Neutrophil (primary cell): ENCODE results near the gene HEMK1.

Experiments used
- H3K27ac ChIP-seq: fragments of 200-600 bp; sonication (generic); 2 replicates; pipeline ENCODE4 v1.5.1; 2016; ENCODE audit warnings: mild to moderate bottlenecking, moderate library complexity
- H3K27me3 ChIP-seq: fragments of 200-600 bp; sonication (generic); 2 replicates; pipeline ENCODE4 v1.6.0; 2016; ENCODE audit warnings: mild to moderate bottlenecking
- H3K36me3 ChIP-seq: fragments of 200-600 bp; sonication (generic); 2 replicates; pipeline ENCODE4 v1.5.1; 2017
- H3K4me1 ChIP-seq, 2 experiments: fragments of 200-600 bp in 1 of 2; sonication (generic) in 1 of 2; 1 replicate in 1 of 2; 2 replicates in 1 of 2; pipeline versions ENCODE4 v1.5.1 to v1.6.1; 2013 to 2016; ENCODE audit warnings: low read depth in 1 of 2, low read length in 1 of 2, mild to moderate bottlenecking in 1 of 2, moderate library complexity in 1 of 2; ENCODE audit not compliant: control insufficient read depth in 1 of 2, insufficient read depth in 1 of 2
- H3K4me3 ChIP-seq, 2 experiments: fragments of 200-600 bp in 1 of 2; sonication (generic) in 1 of 2; 1 replicate in 1 of 2; 2 replicates in 1 of 2; pipeline ENCODE4 v1.5.1; 2013 to 2016; ENCODE audit warnings: low read depth in 1 of 2, low read length in 1 of 2, mild to moderate bottlenecking in 1 of 2, moderate library complexity in 1 of 2
- H3K9me3 ChIP-seq: fragments of 200-600 bp; sonication (generic); 2 replicates; pipeline ENCODE4 v1.5.1; 2016
- TF ChIP-seq, protein P1 (sequence below): fragments of 200-600 bp; sonication (generic); IDR thresholded peaks from 2 replicates; pipeline ENCODE4 v1.5.1; 2016; ENCODE audit warnings: antibody characterized with exemption

HEMK1 gene

GRCh38 chr3:50600841-50601591 is 31.7 kb downstream of the HEMK1 start:
- no peaks in the 10 kb centered on the region for H3K9me3 ChIP-seq
- H3K36me3 ChIP-seq: no peaks in the 10 kb centered on the region
- peaks cover 44 to 45% of the 10 kb centered on the region in 2 experiments for H3K4me1 ChIP-seq
- no peaks in the 10 kb centered on the region for H3K27me3 ChIP-seq
- peak overlapping the region; percentile 78 for H3K27ac ChIP-seq
- peak overlapping the region; percentile 35 to 44 for H3K4me3 ChIP-seq
- TF ChIP-seq, protein P1, sequence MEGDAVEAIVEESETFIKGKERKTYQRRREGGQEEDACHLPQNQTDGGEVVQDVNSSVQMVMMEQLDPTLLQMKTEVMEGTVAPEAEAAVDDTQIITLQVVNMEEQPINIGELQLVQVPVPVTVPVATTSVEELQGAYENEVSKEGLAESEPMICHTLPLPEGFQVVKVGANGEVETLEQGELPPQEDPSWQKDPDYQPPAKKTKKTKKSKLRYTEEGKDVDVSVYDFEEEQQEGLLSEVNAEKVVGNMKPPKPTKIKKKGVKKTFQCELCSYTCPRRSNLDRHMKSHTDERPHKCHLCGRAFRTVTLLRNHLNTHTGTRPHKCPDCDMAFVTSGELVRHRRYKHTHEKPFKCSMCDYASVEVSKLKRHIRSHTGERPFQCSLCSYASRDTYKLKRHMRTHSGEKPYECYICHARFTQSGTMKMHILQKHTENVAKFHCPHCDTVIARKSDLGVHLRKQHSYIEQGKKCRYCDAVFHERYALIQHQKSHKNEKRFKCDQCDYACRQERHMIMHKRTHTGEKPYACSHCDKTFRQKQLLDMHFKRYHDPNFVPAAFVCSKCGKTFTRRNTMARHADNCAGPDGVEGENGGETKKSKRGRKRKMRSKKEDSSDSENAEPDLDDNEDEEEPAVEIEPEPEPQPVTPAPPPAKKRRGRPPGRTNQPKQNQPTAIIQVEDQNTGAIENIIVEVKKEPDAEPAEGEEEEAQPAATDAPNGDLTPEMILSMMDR: peak; percentile 11

- Histone ChIP-seq H3K27ac (no peak overlapping the region), H3K4me1 (peaks cover 44 to 45% of the 10 kb centered on the region in 2 experiments), H3K27me3 (no peaks in the 10 kb centered on the region), H3K36me3 (peaks cover 13% of the 10 kb centered on the region), H3K9me3 (no peaks in the 10 kb centered on the region), H3K4me3 (no peak overlapping the region)
- TF ChIP-seq, protein P1: no peak
Observed at GRCh38 chr3:50602595-50603191, 33.4 kb downstream of the HEMK1 start.

DNA sequence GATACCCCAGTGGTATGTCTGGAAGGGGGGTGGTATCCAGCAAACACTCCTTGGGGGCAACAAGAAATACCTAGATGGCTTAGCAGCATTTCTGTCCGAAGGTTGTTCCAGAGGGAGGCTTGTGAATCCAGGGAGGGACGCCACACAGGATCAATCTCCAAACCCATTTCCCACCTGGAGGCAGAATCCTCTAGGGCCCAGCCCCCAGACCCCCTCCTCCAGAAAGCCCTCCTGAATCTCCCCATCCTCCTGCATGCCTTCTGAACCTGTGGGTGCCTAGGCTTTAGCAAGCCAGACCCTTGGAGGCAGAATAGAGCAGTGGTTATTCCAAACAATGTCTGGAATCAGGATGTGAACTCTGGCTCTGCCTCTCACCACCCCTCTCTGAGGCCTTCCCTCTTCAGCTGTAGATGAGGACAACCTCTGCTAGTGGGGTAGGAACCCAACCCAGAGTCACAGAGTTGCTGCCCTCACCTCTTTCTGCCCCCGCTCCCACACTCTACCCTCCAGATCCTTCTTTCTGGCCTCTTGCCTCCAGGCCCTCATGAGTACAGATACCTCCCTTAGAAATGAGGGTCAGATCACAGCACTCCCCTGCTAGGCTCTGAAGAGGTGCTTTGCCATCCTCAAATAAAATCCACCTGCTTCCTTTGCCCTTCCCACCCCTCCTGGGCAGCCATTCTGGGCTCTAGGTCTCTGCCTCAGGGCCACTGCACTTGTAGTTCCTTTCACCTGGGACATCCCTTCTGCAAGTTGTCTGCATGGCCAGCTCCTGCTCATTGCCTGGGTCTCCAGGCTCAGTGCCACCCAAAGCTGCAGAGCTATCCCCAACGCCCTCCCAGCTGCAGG is 34.2 kb downstream of the HEMK1 start:
- H3K27me3 ChIP-seq: no peaks in the 10 kb centered on the region
- H3K36me3 ChIP-seq: peaks cover 19% of the 10 kb centered on the region
- TF ChIP-seq, protein P1: no peak
- no peak overlapping the region for H3K27ac ChIP-seq
- H3K9me3 ChIP-seq: no peaks in the 10 kb centered on the region
- no peak overlapping the region for H3K4me3 ChIP-seq
- H3K4me1 ChIP-seq: peaks cover 44 to 45% of the 10 kb centered on the region in 2 experiments

DNA sequence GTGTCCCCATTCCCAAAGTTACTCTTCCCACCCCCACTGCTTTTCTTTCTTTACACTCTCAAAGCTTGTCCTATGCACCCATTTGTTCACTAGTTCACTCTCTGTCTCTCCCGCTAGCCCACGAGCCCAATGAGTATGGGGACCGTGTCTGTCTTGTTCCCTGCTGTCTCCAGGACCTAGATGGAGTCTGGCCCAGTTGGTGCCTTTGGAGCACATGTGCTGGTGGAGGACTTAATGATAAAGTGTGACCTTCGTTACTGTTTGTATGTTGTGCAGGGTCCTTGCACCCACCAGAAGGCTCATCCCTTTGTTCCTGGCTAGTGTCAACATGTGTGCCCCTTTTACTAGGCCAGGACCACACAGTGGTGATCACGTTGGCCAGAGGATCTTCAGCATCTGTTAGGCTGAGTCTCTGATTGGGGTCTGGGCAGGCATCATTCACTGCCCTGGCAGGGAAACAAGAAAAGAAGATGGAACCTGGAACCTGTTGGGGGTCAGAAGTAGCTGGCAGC is 34.8 kb downstream of the HEMK1 start:
- Histone ChIP-seq H3K9me3 (no peaks in the 10 kb centered on the region), H3K27ac (peak overlapping the region; percentile 73), H3K27me3 (no peaks in the 10 kb centered on the region), H3K4me1 (peaks cover 48 to 50% of the 10 kb centered on the region in 2 experiments), H3K4me3 (no peak overlapping the region), H3K36me3 (peaks cover 19% of the 10 kb centered on the region)
- TF ChIP-seq, protein P1: no peak
